SU-DHL-6 (cell line): ENCODE results near the gene PRKAB1.
"Not testable (repeated sequence)": the region's sequence is repeated elsewhere in the genome, so short reads cannot be mapped to it uniquely, and the experiment has no call there.

Source experiments
- CTCF ChIP-seq: fragments of 200-600 bp; sonication (generic); IDR thresholded peaks from one replicate; pipeline ENCODE4 v1.5.1; 2017; ENCODE audit warnings: antibody characterized with exemption, mild to moderate bottlenecking, low read length, moderate library complexity; ENCODE audit not compliant: insufficient read depth, poor library complexity, severe bottlenecking
- EZH2phosphoT487 ChIP-seq: fragments of 200-600 bp; sonication (generic), shearing (Covaris generic); conservative IDR thresholded peaks from 2 replicates; pipeline ENCODE4 v1.6.1; 2018; ENCODE audit warnings: mild to moderate bottlenecking, antibody characterized with exemption, low read length, moderate library complexity, mixed read lengths

- not testable (repeated sequence) for TF ChIP-seq EZH2phosphoT487, CTCF
These were observed 10.9 kb upstream of the PRKAB1 start for GRCh38 chr12:119657001-119657400.
